Astrocyte (in vitro differentiated cells and primary cell): ENCODE measurements around the gene RAC2.

ENCODE experiments used
- EZH2 ChIP-seq: IDR thresholded peaks from 2 replicates; pipeline ENCODE4 v1.6.1; 2012; ENCODE audit warnings: mild to moderate bottlenecking, low read length, inconsistent platforms; ENCODE audit not compliant: insufficient read depth
- TF ChIP-seq, protein P1 (sequence below): IDR thresholded peaks from 2 replicates; pipeline ENCODE4 v1.5.1; 2011; ENCODE audit warnings: low read depth, mild to moderate bottlenecking, inconsistent platforms, low read length, moderate library complexity; ENCODE audit not compliant: insufficient read depth

DNA sequence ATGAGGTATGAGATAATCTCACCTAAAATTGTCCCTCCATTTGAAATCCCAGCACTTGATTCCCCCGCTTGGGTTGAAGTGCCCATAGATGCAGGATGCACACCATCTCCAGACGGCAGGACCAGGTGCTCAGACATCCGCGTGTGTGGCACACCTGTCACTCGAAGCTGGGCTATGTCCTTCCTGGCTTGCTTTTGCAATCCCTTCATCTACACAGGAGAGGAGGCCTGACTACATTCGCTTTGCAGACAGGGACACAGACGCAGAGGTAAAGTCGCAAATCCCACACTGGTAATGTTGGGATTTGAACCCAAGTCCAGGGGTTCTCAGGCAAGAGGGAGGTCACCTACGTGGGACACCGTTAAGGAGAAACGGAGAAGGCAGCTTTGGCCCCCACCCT, 31.1 kb upstream of the RAC2 start:
- TF ChIP-seq, protein P1, sequence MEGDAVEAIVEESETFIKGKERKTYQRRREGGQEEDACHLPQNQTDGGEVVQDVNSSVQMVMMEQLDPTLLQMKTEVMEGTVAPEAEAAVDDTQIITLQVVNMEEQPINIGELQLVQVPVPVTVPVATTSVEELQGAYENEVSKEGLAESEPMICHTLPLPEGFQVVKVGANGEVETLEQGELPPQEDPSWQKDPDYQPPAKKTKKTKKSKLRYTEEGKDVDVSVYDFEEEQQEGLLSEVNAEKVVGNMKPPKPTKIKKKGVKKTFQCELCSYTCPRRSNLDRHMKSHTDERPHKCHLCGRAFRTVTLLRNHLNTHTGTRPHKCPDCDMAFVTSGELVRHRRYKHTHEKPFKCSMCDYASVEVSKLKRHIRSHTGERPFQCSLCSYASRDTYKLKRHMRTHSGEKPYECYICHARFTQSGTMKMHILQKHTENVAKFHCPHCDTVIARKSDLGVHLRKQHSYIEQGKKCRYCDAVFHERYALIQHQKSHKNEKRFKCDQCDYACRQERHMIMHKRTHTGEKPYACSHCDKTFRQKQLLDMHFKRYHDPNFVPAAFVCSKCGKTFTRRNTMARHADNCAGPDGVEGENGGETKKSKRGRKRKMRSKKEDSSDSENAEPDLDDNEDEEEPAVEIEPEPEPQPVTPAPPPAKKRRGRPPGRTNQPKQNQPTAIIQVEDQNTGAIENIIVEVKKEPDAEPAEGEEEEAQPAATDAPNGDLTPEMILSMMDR: no peak
- no peak for TF ChIP-seq EZH2
